Bone marrow (tissue), 2 donors: ENCODE measurements around the gene GAP43.

Source experiments
- DNase-seq, 2 donors: peaks; one replicate each; lab custom pipeline; 2025; lab: John Stamatoyannopoulos, UW

The GAP43 gene

GRCh38 chr3:115627180-115628074 is 4.1 kb downstream of the GAP43 start:
- no peak for DNase-seq

DNA sequence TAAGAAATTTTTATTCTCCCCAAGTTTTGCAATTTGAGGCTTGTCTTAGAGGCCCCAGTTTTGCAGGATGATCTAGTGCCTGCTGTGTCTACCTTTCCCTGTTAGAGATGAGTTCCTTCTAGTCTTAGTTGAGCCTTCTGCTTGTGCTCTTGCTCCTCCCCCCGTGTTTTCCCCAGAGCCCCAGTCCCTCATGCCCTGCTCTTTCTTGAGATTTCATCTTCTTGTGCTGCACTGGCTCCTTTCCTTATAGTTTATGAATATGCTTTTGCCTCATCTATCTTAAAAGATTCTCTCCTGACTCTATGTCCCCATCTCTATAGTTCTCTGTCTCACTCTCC is 4.7 kb downstream of the GAP43 start:
- DNase-seq: no peak

- DNase-seq: no peak
Measured at GRCh38 chr3:115630850-115631249, 7.5 kb downstream of the GAP43 start.

DNA sequence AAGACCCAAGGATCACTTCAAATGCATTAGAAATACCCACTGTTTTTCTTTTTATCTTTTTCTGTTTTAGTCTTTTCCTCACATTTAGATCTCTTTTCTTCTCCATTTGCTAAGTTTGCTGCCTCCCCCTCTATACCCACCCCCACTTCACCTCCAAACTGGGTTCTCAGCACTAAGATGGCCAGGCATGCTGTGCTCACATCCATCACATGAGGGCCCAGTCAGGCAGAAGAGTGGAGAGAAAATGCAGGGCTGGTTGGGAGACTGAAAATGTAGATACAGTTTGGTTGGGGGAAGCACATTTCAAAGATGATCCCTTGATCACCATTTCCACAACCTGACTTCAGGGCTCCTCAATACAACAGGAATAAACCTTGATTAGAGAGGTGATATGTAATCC is 8.7 kb downstream of the GAP43 start:
- DNase-seq: no peak

- no peak for DNase-seq
Measured at GRCh38 chr3:115633467-115633866, 10.2 kb downstream of the GAP43 start.

- DNase-seq: no peak
Measured at GRCh38 chr3:115634052-115634451, 10.7 kb downstream of the GAP43 start.

DNA sequence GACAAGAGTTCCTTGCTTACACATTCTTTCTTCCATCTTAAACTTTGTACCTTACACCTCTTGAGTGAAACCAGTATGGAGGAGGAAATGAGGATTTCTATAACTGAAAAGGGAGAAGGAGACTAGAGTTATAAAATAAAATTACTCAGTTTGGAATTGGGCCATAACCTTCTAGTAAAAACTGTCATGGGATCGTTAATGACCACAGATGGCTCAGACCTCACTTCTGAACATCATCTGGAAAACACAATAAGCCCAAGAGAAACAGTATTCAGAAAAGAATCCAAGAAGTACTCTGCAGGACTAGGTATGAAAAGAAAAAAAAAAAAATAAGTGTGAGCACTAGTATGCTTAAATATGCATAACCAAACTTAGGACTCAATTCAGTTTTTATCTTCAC is 12.1 kb downstream of the GAP43 start:
- DNase-seq: no peak

- no peak for DNase-seq
Measured at GRCh38 chr3:115638241-115638640, 14.9 kb downstream of the GAP43 start.

DNA sequence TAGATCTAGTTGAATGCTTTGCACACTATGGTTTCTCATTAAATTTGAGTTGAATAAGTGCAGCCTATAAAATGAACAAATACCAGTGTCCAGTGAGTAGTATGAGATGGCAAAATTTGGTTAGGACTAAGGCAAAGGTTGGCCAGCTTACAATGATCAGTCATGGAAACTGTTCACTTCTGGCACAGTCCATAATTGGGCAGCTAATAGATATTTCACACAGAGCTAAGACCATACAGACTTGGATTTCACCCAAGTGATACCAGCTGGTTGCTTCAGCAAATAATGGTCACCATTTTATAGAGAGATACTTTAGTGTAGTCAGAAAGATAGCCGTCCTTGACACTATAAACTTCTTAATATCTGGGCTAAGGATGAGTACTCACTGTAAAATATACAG is 15.7 kb downstream of the GAP43 start:
- DNase-seq: no peak

DNA sequence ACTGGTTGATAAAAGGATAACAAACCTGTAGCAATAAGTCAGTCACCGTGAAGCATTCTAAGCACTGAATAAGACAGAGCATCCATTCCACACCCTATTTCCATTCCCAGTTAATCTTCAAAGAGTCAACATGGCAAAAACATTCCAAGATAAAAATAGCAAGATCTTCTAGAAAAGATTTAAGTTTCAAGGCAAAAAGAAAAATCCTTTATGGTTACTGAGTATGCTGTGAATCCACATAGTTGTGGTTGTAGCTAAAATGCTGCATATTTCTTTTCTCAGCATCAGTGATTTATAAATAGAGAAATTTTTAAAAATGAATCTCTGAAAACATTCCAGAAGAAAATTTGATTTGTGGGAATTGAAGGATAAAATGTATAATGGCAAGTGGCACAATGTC is 21.1 kb downstream of the GAP43 start:
- DNase-seq: no peak

GRCh38 chr3:115646027-115646690 is 22.8 kb downstream of the GAP43 start:
- no peak for DNase-seq

DNA sequence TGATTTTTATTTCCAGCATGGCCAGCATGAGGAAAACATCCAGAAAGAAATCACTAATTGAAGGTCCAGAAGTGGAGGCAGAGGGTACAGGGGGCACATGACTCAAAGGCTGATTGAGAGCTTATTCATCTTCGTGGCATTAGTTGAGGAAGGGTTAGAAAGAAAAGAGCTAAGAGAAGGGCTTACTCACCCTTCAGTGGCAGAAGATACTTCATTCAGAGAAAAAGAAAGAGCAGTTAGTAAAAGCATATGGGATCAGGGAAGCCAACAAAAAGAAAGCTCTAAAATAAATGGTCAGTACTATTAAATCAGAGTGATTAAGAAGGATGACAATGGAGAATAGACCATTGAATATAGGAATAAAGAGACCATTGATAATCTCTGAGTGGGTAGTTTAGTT is 25.2 kb downstream of the GAP43 start:
- DNase-seq: no peak

- no peak for DNase-seq
Measured at GRCh38 chr3:115651087-115651486, 27.8 kb downstream of the GAP43 start.

GRCh38 chr3:115651599-115651998 is 28.3 kb downstream of the GAP43 start:
- DNase-seq: no peak

DNA sequence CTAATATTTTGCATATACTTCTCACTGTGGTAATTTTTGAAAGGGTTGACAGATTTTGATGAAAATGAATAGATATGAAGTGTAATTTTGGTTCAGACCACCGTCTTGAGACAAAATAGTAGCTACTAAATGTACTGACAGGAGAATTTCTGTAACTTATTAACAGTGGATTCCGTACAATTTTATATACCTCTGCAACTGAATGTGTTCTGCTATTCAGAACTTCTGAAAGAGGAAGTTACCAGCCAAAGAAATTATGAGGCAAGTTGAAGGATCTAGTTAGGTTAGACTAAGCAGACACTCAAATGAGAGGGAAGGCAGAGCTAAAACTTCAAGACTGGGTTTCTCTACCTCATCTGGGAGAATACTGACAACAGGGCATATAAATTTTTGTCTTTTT is 29.4 kb downstream of the GAP43 start:
- no peak for DNase-seq

- DNase-seq: no peak
Measured at GRCh38 chr3:115655761-115656282, 32.5 kb downstream of the GAP43 start.

DNA sequence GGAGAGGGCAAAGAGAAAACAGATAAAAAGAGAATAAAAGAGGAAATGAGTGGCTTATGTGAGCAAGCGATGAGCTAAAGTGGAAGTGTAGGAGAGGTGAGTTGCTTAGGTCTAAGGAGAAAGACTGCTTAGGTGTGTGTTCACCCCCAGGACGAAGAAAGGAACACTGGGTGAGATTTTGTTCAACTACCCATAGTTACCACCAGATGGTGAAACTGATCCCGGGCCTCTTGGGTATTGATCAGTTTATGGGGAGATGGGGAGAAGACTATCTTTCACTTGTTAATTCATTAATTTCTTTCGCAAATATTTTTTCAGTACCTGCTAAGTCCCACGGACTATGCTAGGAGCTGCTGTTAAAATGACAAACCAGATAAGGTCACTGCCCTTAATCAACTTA is 33.9 kb downstream of the GAP43 start:
- no peak for DNase-seq

- DNase-seq: no peak
Measured at GRCh38 chr3:115658032-115658336, 34.7 kb downstream of the GAP43 start.

GRCh38 chr3:115658337-115659181 is 35.2 kb downstream of the GAP43 start:
- peak; percentile 34 to 37 for DNase-seq

GRCh38 chr3:115659253-115660220 is 36.2 kb downstream of the GAP43 start:
- no peak for DNase-seq

GRCh38 chr3:115660646-115661337 is 37.5 kb downstream of the GAP43 start:
- no peak for DNase-seq
